ENCODE measurements around the gene USP9X.

DNA sequence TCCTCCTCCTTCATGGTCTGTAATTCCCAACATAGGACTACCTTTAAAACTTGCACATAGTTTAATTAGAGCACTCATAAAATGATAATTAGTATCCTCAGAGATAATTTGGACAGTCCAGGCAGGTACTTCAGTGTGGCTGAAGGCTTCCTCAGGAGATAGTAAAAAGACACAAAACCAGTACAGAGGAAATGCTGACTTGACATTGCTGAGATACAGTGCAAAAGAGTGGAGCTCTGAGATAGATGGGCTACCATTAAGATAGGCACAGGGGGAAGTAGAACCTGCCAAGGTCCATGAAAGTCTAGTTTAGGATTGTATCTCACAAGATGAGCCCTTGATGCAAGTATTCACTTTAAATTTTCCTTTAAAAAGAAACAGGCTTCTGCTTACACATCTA lies 91.0 kb downstream of the USP9X start:
- no peak for TF ChIP-seq EZH2 (IDR thresholded peaks at IDR 0.05; ENCODE audit: borderline replicate concordance)
- TF ChIP-seq, protein P1, sequence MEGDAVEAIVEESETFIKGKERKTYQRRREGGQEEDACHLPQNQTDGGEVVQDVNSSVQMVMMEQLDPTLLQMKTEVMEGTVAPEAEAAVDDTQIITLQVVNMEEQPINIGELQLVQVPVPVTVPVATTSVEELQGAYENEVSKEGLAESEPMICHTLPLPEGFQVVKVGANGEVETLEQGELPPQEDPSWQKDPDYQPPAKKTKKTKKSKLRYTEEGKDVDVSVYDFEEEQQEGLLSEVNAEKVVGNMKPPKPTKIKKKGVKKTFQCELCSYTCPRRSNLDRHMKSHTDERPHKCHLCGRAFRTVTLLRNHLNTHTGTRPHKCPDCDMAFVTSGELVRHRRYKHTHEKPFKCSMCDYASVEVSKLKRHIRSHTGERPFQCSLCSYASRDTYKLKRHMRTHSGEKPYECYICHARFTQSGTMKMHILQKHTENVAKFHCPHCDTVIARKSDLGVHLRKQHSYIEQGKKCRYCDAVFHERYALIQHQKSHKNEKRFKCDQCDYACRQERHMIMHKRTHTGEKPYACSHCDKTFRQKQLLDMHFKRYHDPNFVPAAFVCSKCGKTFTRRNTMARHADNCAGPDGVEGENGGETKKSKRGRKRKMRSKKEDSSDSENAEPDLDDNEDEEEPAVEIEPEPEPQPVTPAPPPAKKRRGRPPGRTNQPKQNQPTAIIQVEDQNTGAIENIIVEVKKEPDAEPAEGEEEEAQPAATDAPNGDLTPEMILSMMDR (IDR thresholded peaks at IDR 0.05; ENCODE audit: poor library complexity) = no peak
